Mesothelial cell of epicardium (in vitro differentiated cells): ENCODE measurements around the gene METTL17. TPM values are rescaled to one million over a fixed set of nuclear protein-coding genes. Genes with fewer than 3 reads are reported as not detected.

Experiments used
- DNase-seq, 2 experiments: peaks; one replicate each; pipeline ENCODE4 v3.0.0; 2021; ENCODE audit warnings: low spot score in 2 of 2; ENCODE audit not compliant: unreplicated experiment in 2 of 2
- H3K27ac Mint-ChIP-seq: 2 replicates; pipeline ENCODE4 v1.8.0; 2021; ENCODE audit warnings: mixed read lengths
- H3K27me3 Mint-ChIP-seq: 2 replicates; pipeline ENCODE4 v1.8.0; 2021; ENCODE audit warnings: low read depth, mixed read lengths
- H3K36me3 Mint-ChIP-seq: 2 replicates; pipeline ENCODE4 v1.8.0; 2021; ENCODE audit warnings: mixed read lengths
- H3K4me1 Mint-ChIP-seq: 2 replicates; pipeline ENCODE4 v1.8.0; 2021; ENCODE audit warnings: mixed read lengths
- H3K4me3 Mint-ChIP-seq: 2 replicates; pipeline ENCODE4 v1.8.0; 2021; ENCODE audit warnings: mild to moderate bottlenecking, moderate library complexity, mixed read lengths
- H3K9me3 Mint-ChIP-seq: 2 replicates; pipeline ENCODE4 v1.8.0; 2021; ENCODE audit warnings: mixed read lengths
- total RNA-seq: library from RNA; stranded (reverse); gene quantifications from 3 replicates; pipeline ENCODE4 v1.2.1, GENCODE V29; 2021
- TF ChIP-seq, protein P1 (sequence below): fragments of 200-600 bp; sonication (generic); IDR thresholded peaks from one replicate; pipeline ENCODE4 v1.5.0; 2021; ENCODE audit warnings: antibody characterized with exemption; ENCODE audit not compliant: unreplicated experiment

METTL17 gene
- total RNA-seq, 1 donor from 2014 or later: 72.4 TPM

DNA sequence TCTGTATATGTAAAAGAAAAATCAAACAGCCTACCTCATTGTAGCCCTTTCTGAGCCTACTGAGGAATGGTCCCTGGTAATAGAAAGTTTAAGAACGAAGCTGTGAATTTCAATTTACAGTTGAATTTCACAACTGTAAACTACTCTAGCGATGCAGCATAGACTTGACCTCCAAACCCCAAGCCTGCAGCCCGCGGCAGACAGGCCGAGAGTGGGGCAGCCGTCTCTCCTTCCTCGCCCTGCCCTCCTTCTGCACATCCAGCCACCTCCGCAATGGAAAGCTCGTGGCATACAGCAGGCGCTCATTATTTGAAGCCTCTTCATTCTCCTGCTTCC, 19.2 kb upstream of the METTL17 start:
- TF ChIP-seq, protein P1, sequence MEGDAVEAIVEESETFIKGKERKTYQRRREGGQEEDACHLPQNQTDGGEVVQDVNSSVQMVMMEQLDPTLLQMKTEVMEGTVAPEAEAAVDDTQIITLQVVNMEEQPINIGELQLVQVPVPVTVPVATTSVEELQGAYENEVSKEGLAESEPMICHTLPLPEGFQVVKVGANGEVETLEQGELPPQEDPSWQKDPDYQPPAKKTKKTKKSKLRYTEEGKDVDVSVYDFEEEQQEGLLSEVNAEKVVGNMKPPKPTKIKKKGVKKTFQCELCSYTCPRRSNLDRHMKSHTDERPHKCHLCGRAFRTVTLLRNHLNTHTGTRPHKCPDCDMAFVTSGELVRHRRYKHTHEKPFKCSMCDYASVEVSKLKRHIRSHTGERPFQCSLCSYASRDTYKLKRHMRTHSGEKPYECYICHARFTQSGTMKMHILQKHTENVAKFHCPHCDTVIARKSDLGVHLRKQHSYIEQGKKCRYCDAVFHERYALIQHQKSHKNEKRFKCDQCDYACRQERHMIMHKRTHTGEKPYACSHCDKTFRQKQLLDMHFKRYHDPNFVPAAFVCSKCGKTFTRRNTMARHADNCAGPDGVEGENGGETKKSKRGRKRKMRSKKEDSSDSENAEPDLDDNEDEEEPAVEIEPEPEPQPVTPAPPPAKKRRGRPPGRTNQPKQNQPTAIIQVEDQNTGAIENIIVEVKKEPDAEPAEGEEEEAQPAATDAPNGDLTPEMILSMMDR: no peak
- Mint-ChIP-seq H3K4me3 (peak overlapping the region; percentile 89), H3K27me3 (no peaks in the 10 kb centered on the region), H3K27ac (peak overlapping the region; percentile 96), H3K9me3 (no peaks in the 10 kb centered on the region), H3K36me3 (no peaks in the 10 kb centered on the region), H3K4me1 (peaks cover 25% of the 10 kb centered on the region)
- DNase-seq: no peak

DNA sequence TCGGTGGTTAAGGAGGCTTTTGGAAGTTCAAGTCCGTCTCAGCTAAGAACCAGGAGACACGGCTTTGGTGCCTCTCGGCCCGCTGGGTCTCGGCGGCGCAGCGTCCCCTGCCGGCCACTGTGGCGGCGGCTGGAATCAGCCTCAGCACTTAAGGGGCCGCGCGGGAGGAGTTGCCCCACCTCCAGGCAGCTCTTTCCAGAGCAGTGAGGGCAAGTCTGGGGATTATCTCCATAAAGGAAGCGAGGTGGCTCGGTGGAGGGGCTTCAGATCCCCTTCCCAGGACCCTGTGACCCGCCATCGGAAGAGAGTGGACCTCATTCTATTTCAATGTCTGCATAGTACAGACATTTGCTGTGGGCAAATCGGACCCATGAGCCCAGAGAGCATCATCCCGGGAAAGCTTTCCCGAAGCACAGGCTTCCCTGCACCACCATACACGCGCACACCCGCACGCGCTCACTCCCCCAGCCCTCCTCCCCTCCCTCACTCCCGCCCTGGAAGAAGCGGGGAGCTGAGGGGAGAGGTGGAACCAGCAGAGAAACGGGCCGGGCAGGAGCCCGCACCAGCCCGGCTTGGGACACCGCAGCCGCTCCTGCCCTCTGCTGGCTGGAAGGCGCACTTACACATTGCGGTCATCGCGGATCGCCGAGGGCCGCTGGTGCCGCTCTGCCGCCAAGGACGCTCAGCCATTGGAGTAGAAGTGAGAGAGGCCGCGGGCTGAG, 18.6 kb upstream of the METTL17 start:
- Mint-ChIP-seq H3K9me3 (no peaks in the 10 kb centered on the region), H3K27me3 (no peaks in the 10 kb centered on the region), H3K4me3 (peak overlapping the region; percentile 89), H3K4me1 (peaks cover 25% of the 10 kb centered on the region), H3K27ac (peak overlapping the region; percentile 96), H3K36me3 (no peaks in the 10 kb centered on the region)
- TF ChIP-seq, protein P1: peak; percentile 91
- DNase-seq: peak; percentile 77 to 91

DNA sequence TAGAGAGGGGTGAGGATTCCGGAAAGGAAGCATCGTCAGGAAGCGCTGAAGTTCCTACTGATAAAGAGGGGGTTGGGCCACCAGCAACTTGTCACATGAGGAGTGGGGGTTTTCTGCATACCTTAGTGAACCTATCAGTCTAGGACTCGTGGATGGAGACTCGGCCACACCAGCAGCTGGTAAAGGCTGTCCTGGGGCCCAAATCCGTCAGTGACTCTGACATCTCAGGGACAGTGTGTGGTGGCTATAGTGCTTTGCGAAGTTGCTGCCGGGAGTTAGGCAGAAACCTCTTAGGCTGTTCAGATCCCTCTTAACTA, 18.1 kb upstream of the METTL17 start:
- peak overlapping the region; percentile 89 for H3K4me3 Mint-ChIP-seq
- H3K4me1 Mint-ChIP-seq: peaks cover 25% of the 10 kb centered on the region
- H3K9me3 Mint-ChIP-seq: no peaks in the 10 kb centered on the region
- no peaks in the 10 kb centered on the region for H3K27me3 Mint-ChIP-seq
- DNase-seq: no peak
- H3K36me3 Mint-ChIP-seq: no peaks in the 10 kb centered on the region
- H3K27ac Mint-ChIP-seq: peak overlapping the region; percentile 96
- TF ChIP-seq, protein P1: no peak

DNA sequence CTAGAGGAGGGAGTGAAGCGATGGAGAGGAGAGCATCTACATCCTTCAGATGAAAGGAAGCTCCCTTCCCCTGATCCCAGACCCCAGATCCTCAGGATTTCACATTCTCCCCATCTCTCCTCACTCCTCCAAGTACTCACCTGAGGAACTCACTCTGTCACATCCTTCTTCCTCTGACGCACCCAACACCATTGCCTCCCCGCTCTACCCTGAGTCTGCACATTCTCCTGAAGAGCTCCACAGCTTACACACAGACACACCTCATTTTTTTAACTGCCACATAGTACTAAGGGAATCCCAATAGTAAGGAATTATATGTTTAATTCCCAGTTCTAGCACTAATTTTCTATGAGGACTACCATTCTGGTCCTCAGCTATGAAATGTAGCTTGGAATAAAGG, 16.3 kb upstream of the METTL17 start:
- no peak overlapping the region for H3K4me3 Mint-ChIP-seq
- no peaks in the 10 kb centered on the region for H3K9me3 Mint-ChIP-seq
- no peaks in the 10 kb centered on the region for H3K36me3 Mint-ChIP-seq
- TF ChIP-seq, protein P1: no peak
- peaks cover 25% of the 10 kb centered on the region for H3K4me1 Mint-ChIP-seq
- H3K27ac Mint-ChIP-seq: no peak overlapping the region
- DNase-seq: no peak
- H3K27me3 Mint-ChIP-seq: no peaks in the 10 kb centered on the region

DNA sequence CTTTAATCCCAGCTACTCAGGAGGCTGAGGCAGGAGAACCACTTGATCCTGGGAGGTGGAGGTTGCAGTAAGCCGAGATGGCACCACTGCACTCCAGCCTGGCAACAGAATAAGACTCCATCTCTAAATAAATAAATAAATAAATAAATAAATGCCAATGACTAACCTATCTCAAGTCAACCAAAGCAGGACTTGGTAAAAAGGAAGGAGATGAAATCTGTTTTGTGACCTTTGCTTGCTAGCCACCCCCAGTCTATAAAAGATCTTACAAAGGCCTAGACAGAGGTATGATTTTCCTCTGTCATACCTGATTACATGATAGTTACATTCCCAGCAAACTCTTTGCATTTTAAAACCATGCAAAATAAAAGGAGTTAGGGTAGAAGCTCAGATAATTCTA, 13.5 kb upstream of the METTL17 start:
- H3K27ac Mint-ChIP-seq: no peak overlapping the region
- H3K4me3 Mint-ChIP-seq: no peak overlapping the region
- H3K27me3 Mint-ChIP-seq: no peaks in the 10 kb centered on the region
- TF ChIP-seq, protein P1: no peak
- H3K9me3 Mint-ChIP-seq: no peaks in the 10 kb centered on the region
- DNase-seq: no peak
- H3K4me1 Mint-ChIP-seq: peaks cover 17% of the 10 kb centered on the region
- H3K36me3 Mint-ChIP-seq: no peaks in the 10 kb centered on the region

DNA sequence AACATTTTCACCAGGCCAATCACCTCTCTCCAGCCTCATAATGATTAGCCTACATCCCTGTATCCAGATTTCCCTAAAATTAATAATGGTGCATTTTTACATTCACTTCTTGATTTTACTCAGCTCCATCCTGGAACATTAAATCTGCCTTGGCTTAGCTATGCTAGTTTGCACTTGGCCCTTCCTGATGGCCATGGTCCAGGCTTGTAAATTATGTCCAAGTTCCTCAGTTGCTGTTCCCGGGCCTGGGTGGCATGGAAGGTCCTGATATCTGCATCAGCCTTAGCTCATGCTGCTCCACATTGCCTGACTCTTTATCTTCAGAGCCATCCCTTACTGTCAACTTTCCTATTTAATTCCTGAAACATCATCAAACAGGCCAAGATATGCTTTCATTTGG, 11.1 kb upstream of the METTL17 start:
- TF ChIP-seq, protein P1: no peak
- no peak for DNase-seq
- Mint-ChIP-seq H3K36me3 (no peaks in the 10 kb centered on the region), H3K4me3 (no peak overlapping the region), H3K27me3 (no peaks in the 10 kb centered on the region), H3K4me1 (peaks cover 7% of the 10 kb centered on the region), H3K9me3 (no peaks in the 10 kb centered on the region), H3K27ac (no peak overlapping the region)
